Measurements from ENCODE around the gene ZRANB3. TPM values are rescaled to one million over a fixed set of nuclear protein-coding genes. Genes with fewer than 3 reads are reported as not detected.
"Not testable (repeated sequence)": the region's sequence is repeated elsewhere in the genome, so short reads cannot be mapped to it uniquely, and the experiment has no call there.

Gene ZRANB3
- total RNA-seq, 1 donor from 2014 or later, result 16.5 TPM

DNA sequence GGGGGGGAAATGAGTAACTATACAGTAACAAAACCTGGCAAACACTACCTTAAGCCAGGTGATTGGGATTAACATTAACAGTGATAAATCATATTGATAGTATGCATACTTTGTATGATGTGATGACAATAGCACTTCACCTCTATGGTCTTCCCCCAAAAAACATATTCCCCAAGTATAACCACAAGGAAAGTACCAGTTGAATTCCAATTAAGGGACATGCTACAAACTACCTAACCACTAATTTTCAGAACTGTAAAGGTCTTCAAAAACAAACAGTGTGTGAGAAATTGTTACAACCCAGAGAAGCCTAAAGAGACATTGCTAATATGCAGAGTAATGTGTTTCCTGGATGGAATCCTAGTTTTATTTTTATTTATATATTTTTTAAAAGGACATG is 152.4 kb downstream of the ZRANB3 start:
- Mint-ChIP-seq H3K4me1 (no peaks in the 10 kb centered on the region), H3K36me3 (peaks cover 30% of the 10 kb centered on the region), H3K9me3 (peaks cover 36% of the 10 kb centered on the region), H3K4me3 (no peak overlapping the region), H3K27me3 (ENCODE audit: low read depth) (no peaks in the 10 kb centered on the region), H3K27ac (no peak overlapping the region)
- no peak for DNase-seq (ENCODE audit: low spot score in 2 of 2, unreplicated experiment in 2 of 2)
- TF ChIP-seq, protein P1, sequence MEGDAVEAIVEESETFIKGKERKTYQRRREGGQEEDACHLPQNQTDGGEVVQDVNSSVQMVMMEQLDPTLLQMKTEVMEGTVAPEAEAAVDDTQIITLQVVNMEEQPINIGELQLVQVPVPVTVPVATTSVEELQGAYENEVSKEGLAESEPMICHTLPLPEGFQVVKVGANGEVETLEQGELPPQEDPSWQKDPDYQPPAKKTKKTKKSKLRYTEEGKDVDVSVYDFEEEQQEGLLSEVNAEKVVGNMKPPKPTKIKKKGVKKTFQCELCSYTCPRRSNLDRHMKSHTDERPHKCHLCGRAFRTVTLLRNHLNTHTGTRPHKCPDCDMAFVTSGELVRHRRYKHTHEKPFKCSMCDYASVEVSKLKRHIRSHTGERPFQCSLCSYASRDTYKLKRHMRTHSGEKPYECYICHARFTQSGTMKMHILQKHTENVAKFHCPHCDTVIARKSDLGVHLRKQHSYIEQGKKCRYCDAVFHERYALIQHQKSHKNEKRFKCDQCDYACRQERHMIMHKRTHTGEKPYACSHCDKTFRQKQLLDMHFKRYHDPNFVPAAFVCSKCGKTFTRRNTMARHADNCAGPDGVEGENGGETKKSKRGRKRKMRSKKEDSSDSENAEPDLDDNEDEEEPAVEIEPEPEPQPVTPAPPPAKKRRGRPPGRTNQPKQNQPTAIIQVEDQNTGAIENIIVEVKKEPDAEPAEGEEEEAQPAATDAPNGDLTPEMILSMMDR (IDR thresholded peaks at IDR 0.05; ENCODE audit: unreplicated experiment), result no peak

DNA sequence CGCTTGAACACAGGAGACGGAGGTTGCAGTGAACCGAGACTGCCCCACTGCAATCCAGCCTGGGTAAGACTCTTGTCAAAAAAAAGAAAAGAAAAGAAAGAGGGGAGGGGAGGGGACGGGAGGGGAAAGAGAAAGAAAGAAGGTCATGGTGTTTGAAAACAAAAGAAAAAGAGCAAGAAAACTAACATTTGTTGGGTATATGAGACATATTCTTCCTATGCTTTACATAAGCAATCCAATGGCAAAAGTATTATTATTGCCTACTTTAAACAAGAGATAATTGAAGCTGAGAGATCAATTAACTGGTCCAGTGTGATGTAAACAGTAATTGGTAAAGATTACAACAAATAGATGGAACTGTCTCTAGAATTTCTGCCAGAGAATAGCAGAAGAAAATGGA is 157.3 kb downstream of the ZRANB3 start:
- no peak overlapping the region for H3K27ac Mint-ChIP-seq
- no peaks in the 10 kb centered on the region for H3K4me1 Mint-ChIP-seq
- no peak overlapping the region for H3K4me3 Mint-ChIP-seq
- no peaks in the 10 kb centered on the region for H3K27me3 Mint-ChIP-seq (ENCODE audit: low read depth)
- no peaks in the 10 kb centered on the region for H3K9me3 Mint-ChIP-seq
- TF ChIP-seq, protein P1 (IDR thresholded peaks at IDR 0.05; ENCODE audit: unreplicated experiment), result no peak
- DNase-seq (ENCODE audit: low spot score in 2 of 2, unreplicated experiment in 2 of 2), result no peak
- H3K36me3 Mint-ChIP-seq, result peaks cover 4% of the 10 kb centered on the region

DNA sequence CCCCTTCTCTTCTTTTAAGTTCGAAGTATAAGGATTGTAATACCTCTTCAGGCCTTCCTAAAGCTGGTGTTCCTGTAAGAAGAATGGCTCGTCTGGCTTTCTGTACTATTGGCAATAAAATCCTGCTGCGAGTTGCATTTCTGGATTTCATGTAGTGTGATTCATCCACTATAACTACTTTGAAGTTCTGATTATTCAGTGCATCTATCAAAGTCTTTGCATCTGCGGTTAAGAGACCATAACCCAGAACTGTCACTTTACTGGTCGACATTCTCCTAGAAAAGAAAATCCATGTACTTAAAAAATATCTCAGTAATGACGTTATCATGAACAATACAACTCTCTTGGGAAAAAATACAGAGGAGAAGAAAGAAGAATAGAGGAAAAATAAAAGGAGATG is 181.1 kb downstream of the ZRANB3 start:
- Mint-ChIP-seq H3K27me3 (ENCODE audit: low read depth) (no peaks in the 10 kb centered on the region), H3K4me1 (no peaks in the 10 kb centered on the region), H3K4me3 (no peak overlapping the region), H3K36me3 (peaks cover 17% of the 10 kb centered on the region), H3K27ac (peak overlapping the region; percentile 17), H3K9me3 (peaks cover 9% of the 10 kb centered on the region)
- no peak for DNase-seq (ENCODE audit: low spot score in 2 of 2, unreplicated experiment in 2 of 2)
- TF ChIP-seq, protein P1 (IDR thresholded peaks at IDR 0.05; ENCODE audit: unreplicated experiment), result no peak

DNA sequence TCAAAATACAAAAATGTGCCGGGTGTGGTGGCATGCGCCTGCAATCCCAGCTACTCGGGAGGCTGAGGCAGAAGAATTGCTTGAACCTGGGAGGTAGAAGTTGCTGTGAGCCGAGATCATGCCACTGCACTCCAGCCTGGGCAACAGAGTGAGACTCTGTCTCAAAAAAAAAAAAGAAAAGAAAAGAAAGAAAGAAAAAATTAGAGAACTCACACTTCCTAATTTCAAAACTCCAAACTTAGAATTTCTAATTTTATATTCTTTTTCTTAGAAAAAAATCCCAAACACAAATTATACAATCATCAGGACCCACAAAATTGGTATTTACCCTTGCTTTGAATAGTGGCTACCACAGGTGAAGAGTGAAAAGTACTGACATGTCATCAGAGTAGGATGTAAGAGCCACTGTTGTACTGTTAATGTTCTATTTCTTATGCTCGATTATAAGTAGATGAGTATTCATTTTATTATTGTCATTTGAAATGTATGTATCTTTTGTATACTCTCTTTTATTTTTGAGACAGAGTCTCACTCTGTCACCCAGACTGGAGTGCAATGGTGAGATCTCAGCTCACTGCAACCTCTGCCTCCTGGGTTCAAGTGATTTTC is 182.8 kb downstream of the ZRANB3 start:
- H3K4me1 Mint-ChIP-seq; H3K4me3 Mint-ChIP-seq; H3K9me3 Mint-ChIP-seq; DNase-seq (ENCODE audit: low spot score in 2 of 2, unreplicated experiment in 2 of 2); H3K27ac Mint-ChIP-seq; H3K27me3 Mint-ChIP-seq (ENCODE audit: low read depth): not testable (repeated sequence)
- H3K36me3 Mint-ChIP-seq, result peaks cover 17% of the 10 kb centered on the region

DNA sequence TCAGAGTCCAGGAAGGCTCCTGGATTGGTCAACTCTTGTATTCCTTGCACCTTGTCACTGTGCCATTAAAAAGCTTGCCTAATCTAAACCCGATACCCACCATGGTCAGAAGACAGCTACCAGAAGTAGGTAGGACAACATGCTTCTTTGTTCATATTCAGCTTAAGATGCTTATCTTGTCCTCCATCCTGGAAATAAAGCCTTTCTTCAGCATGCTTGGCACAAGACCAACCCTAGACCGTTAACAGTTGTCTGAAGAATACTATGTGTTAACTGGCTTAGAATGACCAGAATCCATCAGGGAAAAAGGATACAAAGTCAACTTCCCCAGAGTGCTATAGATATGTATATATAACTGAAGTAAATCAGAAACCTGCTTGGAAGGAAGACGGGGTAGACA is 193.9 kb downstream of the ZRANB3 start:
- no peak overlapping the region for H3K27ac Mint-ChIP-seq
- H3K27me3 Mint-ChIP-seq (ENCODE audit: low read depth), result no peaks in the 10 kb centered on the region
- H3K4me1 Mint-ChIP-seq, result no peaks in the 10 kb centered on the region
- peaks cover 16% of the 10 kb centered on the region for H3K36me3 Mint-ChIP-seq
- TF ChIP-seq, protein P1 (IDR thresholded peaks at IDR 0.05; ENCODE audit: unreplicated experiment), result no peak
- H3K9me3 Mint-ChIP-seq, result peaks cover 12% of the 10 kb centered on the region
- no peak overlapping the region for H3K4me3 Mint-ChIP-seq
- no peak for DNase-seq (ENCODE audit: low spot score in 2 of 2, unreplicated experiment in 2 of 2)

DNA sequence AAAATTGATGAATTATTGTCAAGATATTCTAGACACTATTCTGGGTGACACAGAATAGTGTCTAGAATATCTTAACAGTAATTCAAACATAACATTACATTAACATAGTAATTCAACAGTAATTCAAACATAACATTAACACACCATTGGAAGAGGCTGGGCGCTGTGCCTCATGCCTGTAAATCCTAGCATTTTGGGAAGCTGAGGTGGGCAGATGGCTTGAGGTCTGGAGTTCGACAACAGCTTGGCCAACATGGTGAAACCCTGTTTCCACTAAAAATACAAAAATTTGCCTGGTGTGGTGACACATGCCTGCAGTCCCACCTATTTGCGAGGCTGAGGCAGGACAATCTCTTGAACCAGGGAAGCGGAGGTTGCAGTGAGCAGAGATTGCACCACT is 195.8 kb downstream of the ZRANB3 start:
- DNase-seq (ENCODE audit: low spot score in 2 of 2, unreplicated experiment in 2 of 2), result no peak
- Mint-ChIP-seq H3K9me3 (peaks cover 17% of the 10 kb centered on the region), H3K27ac (no peak overlapping the region), H3K4me1 (no peaks in the 10 kb centered on the region), H3K27me3 (ENCODE audit: low read depth) (no peaks in the 10 kb centered on the region), H3K4me3 (no peak overlapping the region), H3K36me3 (peaks cover 22% of the 10 kb centered on the region)
- TF ChIP-seq, protein P1 (IDR thresholded peaks at IDR 0.05; ENCODE audit: unreplicated experiment), result no peak
